Measurements from ENCODE around the gene TCEAL2.

DNA sequence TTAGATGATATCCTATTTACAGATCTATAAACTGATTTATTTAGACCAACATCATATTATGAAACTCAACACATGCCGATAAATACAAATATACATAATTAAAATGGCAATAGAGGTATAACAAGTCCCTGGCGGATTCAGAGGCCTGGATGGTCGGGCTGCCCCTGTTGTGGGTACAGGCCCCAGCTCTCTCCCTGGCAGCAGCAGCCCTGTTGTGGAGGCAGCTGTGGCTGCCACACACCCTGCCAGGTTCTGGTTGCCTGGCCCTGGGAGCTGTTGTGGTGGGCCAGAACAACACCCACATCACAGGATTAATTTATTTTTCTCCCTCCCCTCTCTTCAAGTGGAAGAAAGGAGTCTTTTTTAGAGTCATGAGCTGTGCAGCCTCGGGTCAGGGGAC lies 12.1 kb upstream of the TCEAL2 start:
- TF ChIP-seq, protein P1, sequence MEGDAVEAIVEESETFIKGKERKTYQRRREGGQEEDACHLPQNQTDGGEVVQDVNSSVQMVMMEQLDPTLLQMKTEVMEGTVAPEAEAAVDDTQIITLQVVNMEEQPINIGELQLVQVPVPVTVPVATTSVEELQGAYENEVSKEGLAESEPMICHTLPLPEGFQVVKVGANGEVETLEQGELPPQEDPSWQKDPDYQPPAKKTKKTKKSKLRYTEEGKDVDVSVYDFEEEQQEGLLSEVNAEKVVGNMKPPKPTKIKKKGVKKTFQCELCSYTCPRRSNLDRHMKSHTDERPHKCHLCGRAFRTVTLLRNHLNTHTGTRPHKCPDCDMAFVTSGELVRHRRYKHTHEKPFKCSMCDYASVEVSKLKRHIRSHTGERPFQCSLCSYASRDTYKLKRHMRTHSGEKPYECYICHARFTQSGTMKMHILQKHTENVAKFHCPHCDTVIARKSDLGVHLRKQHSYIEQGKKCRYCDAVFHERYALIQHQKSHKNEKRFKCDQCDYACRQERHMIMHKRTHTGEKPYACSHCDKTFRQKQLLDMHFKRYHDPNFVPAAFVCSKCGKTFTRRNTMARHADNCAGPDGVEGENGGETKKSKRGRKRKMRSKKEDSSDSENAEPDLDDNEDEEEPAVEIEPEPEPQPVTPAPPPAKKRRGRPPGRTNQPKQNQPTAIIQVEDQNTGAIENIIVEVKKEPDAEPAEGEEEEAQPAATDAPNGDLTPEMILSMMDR (IDR thresholded peaks at IDR 0.05) = no peak
- TF ChIP-seq POLR2A (IDR thresholded peaks at IDR 0.05) = no peak
